Stimulated activated CD8-positive, alpha-beta memory T cell treated with anti-CD3 and anti-CD28 coated beads, Interleukin-15, amount 100 ng/mL, for 24 hours (primary cell): ENCODE results near the gene CTNNA3.

Source experiments
- DNase-seq: peaks from one replicate; pipeline ENCODE4 v3.0.0-alpha.2; 2020; ENCODE audit warnings: low read depth

The CTNNA3 gene

GRCh38 chr10:66752714-66753113, 943.3 kb downstream of the CTNNA3 start:
- DNase-seq: no peak

- DNase-seq: no peak
Measured at GRCh38 chr10:66748217-66748616, 947.8 kb downstream of the CTNNA3 start.

GRCh38 chr10:66747451-66747850, 948.5 kb downstream of the CTNNA3 start:
- DNase-seq: no peak

- no peak for DNase-seq
Measured at GRCh38 chr10:66746711-66747110, 949.3 kb downstream of the CTNNA3 start.

GRCh38 chr10:66746246-66746645, 949.7 kb downstream of the CTNNA3 start:
- no peak for DNase-seq

GRCh38 chr10:66744915-66745314, 951.1 kb downstream of the CTNNA3 start:
- DNase-seq: no peak

GRCh38 chr10:66737241-66737640, 958.8 kb downstream of the CTNNA3 start:
- no peak for DNase-seq

- no peak for DNase-seq
Measured at GRCh38 chr10:66723608-66724400, 972.2 kb downstream of the CTNNA3 start.

- DNase-seq: no peak
Measured at GRCh38 chr10:66719483-66719882, 976.5 kb downstream of the CTNNA3 start.

- DNase-seq: no peak
Measured at GRCh38 chr10:66717231-66717981, 978.6 kb downstream of the CTNNA3 start.

GRCh38 chr10:66714741-66715140, 981.3 kb downstream of the CTNNA3 start:
- no peak for DNase-seq

- DNase-seq: no peak
Measured at GRCh38 chr10:66713387-66713786, 982.6 kb downstream of the CTNNA3 start.

- DNase-seq: no peak
Measured at GRCh38 chr10:66698069-66698468, 997.9 kb downstream of the CTNNA3 start.

GRCh38 chr10:66695046-66695445, 1000.9 kb downstream of the CTNNA3 start:
- no peak for DNase-seq

GRCh38 chr10:66684581-66684980, 1011.4 kb downstream of the CTNNA3 start:
- no peak for DNase-seq

- no peak for DNase-seq
Measured at GRCh38 chr10:66680886-66681285, 1015.1 kb downstream of the CTNNA3 start.

GRCh38 chr10:66678521-66678920, 1017.5 kb downstream of the CTNNA3 start:
- no peak for DNase-seq

- DNase-seq: no peak
Measured at GRCh38 chr10:66673071-66673470, 1022.9 kb downstream of the CTNNA3 start.

GRCh38 chr10:66671562-66671961, 1024.4 kb downstream of the CTNNA3 start:
- DNase-seq: no peak

- no peak for DNase-seq
Measured at GRCh38 chr10:66671064-66671463, 1024.9 kb downstream of the CTNNA3 start.

- no peak for DNase-seq
Measured at GRCh38 chr10:66656499-66656898, 1039.5 kb downstream of the CTNNA3 start.

- DNase-seq: no peak
Measured at GRCh38 chr10:66654861-66655260, 1041.1 kb downstream of the CTNNA3 start.

- no peak for DNase-seq
Measured at GRCh38 chr10:66651308-66652082, 1044.5 kb downstream of the CTNNA3 start.
